Measurements from ENCODE around the gene KCNJ15.

DNA sequence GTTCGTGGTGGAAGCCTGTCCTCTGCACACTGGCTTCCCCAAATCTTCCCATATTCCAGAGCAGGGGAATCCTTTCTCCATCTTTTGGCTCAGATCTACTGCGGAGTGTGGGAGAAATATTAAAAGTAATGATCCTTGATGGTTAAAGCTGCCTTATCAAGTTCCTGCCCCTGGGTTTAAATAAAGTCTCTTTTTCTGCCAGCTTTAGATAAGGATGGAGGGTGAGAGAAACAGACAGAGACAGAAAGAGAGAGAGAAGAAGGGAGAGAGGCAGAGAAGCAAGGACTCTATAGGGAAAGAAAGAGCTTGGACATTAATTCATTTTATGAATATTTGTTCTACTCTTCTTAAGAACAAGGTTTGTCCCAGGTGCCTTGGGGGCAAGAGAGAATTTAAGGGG, 98.0 kb downstream of the KCNJ15 start:
- TF ChIP-seq ARNTL (CRISPR knock-in tag; IDR thresholded peaks at IDR 0.05; ENCODE audit: borderline replicate concordance, low read depth) (no peak), PPARA (CRISPR knock-in tag; IDR thresholded peaks at IDR 0.05; ENCODE audit: borderline replicate concordance) (no peak), ZNF70 (CRISPR knock-in tag; IDR thresholded peaks at IDR 0.05) (no peak), TCF4 (CRISPR knock-in tag; IDR thresholded peaks at IDR 0.05; ENCODE audit: borderline replicate concordance) (no peak), ESRRG (CRISPR knock-in tag; IDR thresholded peaks at IDR 0.05) (no peak), BACH2 (CRISPR knock-in tag; IDR thresholded peaks at IDR 0.05; ENCODE audit: borderline replicate concordance) (no peak), ZFP3 (CRISPR knock-in tag; IDR thresholded peaks at IDR 0.05) (no peak), ZC3H10 (CRISPR knock-in tag; IDR thresholded peaks at IDR 0.05) (no peak), ZNF8 (CRISPR knock-in tag; IDR thresholded peaks at IDR 0.05) (no peak), CSDC2 (CRISPR knock-in tag; IDR thresholded peaks at IDR 0.05) (no peak)
- TF ChIP-seq, protein P1, sequence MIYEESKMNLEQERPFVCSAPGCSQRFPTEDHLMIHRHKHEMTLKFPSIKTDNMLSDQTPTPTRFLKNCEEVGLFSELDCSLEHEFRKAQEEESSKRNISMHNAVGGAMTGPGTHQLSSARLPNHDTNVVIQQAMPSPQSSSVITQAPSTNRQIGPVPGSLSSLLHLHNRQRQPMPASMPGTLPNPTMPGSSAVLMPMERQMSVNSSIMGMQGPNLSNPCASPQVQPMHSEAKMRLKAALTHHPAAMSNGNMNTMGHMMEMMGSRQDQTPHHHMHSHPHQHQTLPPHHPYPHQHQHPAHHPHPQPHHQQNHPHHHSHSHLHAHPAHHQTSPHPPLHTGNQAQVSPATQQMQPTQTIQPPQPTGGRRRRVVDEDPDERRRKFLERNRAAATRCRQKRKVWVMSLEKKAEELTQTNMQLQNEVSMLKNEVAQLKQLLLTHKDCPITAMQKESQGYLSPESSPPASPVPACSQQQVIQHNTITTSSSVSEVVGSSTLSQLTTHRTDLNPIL (CRISPR knock-in tag; IDR thresholded peaks at IDR 0.05; ENCODE audit: low read depth), result no peak
- TF ChIP-seq, protein P2, sequence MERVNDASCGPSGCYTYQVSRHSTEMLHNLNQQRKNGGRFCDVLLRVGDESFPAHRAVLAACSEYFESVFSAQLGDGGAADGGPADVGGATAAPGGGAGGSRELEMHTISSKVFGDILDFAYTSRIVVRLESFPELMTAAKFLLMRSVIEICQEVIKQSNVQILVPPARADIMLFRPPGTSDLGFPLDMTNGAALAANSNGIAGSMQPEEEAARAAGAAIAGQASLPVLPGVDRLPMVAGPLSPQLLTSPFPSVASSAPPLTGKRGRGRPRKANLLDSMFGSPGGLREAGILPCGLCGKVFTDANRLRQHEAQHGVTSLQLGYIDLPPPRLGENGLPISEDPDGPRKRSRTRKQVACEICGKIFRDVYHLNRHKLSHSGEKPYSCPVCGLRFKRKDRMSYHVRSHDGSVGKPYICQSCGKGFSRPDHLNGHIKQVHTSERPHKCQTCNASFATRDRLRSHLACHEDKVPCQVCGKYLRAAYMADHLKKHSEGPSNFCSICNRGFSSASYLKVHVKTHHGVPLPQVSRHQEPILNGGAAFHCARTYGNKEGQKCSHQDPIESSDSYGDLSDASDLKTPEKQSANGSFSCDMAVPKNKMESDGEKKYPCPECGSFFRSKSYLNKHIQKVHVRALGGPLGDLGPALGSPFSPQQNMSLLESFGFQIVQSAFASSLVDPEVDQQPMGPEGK (CRISPR knock-in tag; IDR thresholded peaks at IDR 0.05; ENCODE audit: borderline replicate concordance), result no peak

Measured in SK-N-SH treated with all-trans-retinoic acid at 6 μM for 48 hours (cell line).